DMS153 treated with DMSO at 0.1 percent for 48 hours (cell line): ENCODE data around the gene CWC27.

Source experiments
- DNase-seq: peaks from one replicate; lab custom pipeline; 2025; ENCODE audit not compliant: unreplicated experiment; lab: John Stamatoyannopoulos, UW

Gene CWC27

DNA sequence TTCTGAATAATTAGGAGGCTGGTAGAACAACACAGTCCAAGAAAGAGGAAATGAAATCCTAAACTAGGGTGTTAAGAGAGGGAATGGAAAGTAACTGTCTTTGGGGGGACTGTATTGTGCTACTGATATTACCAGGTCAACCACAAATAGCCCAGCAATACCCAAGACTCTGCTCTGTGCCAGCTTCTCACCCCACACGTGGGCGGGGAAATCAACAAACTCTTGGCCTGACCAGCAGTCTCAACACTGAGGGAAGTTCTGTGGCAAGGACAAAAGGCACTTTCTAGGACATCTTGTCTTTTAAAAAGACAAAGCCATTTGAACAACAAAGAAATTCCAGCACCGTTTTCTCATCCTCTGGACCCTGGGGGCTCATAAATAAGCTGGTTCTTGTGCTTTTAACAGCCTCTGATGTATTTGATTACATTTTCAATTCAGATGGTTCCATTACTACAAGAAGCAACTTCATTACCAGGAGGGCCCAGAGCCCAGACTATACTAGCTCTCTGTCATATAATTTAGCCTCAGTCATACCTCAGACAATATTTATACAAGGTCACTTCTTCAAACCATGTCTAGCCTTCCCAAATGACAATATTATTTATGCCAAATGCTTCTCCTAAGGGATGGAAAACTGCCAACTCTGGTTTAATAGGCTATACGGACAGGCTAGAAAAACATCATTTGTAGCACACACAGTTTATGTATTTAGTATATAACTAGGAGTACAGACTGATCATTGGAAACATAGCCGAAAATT, 297.8 kb downstream of the CWC27 start:
- DNase-seq: no peak

DNA sequence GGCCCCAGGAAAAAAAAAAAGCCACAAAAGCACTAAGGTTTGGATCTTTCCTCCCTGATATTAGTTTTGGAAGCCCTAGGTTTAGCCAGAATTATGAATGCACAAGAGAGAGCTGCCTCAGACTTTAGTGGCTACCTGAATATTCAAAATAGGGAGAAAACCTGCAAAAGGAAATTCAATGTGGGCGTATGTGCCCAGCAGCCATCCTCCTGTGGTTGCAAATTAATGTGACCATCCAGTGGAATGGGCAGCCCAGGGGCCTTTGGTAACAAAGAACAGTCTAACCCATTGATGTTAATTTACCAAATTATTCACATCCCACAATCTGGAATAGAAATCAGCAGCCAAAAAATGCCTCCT, 298.4 kb downstream of the CWC27 start:
- DNase-seq: no peak
